Esophagus squamous epithelium (tissue), 4 donors: ENCODE data around the gene ALPP.

ENCODE experiments used
- CTCF ChIP-seq, 6 experiments: fragments of 450-650 bp in 4 of 6; fragments of 200-600 bp in 2 of 6; sonication (generic) in 2 of 6; IDR thresholded peaks; one replicate each; pipeline ENCODE4 v1.5.1; 2016 to 2019; ENCODE audit warnings: antibody characterized with exemption in 6 of 6, mild to moderate bottlenecking in 4 of 6, moderate library complexity in 4 of 6
- POLR2A ChIP-seq, 4 donors: fragments of 450-650 bp; IDR thresholded peaks; one replicate each; pipeline ENCODE4 v1.6.1; 2017; ENCODE audit warnings: antibody characterized with exemption in 4 of 4, mild to moderate bottlenecking in 4 of 4, moderate library complexity in 3 of 4

- TF ChIP-seq CTCF (IDR thresholded peaks at IDR 0.05) (no peak), POLR2A (IDR thresholded peaks at IDR 0.05) (no peak)
Measured at GRCh38 chr2:232395586-232395985, 17.0 kb downstream of the ALPP start.
